RPMI7951 (cell line): ENCODE data around the gene SLC17A9. TPM values are rescaled to one million over a fixed set of nuclear protein-coding genes. Genes with fewer than 3 reads are reported as not detected.

Experiments used
- DNase-seq: peaks from one replicate; pipeline ENCODE4 v3.0.0-alpha.2; 2012; ENCODE audit warnings: low read depth
- total RNA-seq: library from RNA; depleted of rRNA; stranded (reverse); fragments of >200 nt; shearing (Covaris generic); gene quantifications from 2 replicates; pipeline ENCODE4 v1.2.3, GENCODE V29; 2014; rRNA removed

Gene SLC17A9, protein sequence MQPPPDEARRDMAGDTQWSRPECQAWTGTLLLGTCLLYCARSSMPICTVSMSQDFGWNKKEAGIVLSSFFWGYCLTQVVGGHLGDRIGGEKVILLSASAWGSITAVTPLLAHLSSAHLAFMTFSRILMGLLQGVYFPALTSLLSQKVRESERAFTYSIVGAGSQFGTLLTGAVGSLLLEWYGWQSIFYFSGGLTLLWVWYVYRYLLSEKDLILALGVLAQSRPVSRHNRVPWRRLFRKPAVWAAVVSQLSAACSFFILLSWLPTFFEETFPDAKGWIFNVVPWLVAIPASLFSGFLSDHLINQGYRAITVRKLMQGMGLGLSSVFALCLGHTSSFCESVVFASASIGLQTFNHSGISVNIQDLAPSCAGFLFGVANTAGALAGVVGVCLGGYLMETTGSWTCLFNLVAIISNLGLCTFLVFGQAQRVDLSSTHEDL
- 4.8 and 6.3 TPM in 2 replicates for total RNA-seq

DNA sequence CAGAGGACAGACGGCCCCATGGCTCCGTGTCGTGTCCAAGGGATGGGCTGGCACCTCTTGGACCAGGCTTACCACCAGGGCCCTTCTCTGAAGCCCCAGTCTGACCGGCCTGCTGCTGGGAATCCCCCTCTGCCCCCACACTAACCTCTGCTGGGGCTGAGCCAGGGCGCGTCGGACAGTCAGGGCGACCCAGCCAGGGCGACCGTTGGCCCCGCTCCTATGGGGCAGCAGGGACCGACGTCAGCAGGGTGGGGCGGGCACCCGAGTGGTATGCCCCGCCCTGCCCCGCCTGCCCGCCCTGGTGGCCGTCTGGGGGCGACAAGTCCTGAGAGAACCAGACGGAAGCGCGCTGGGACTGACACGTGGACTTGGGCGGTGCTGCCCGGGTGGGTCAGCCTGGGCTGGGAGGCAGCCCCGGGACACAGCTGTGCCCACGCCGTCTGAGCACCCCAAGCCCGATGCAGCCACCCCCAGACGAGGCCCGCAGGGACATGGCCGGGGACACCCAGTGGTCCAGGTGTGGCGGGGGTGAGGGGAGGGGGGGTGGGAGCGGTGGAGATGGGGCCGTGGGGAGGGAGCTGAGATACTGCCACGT lies at the start of gene SLC17A9:
Gene SLC17A9 (plus strand): TSS at position 337 of the 595 bp plus-strand sequence. CDS start 122 bp downstream, at position 459.
- DNase-seq: peak; percentile 69

DNA sequence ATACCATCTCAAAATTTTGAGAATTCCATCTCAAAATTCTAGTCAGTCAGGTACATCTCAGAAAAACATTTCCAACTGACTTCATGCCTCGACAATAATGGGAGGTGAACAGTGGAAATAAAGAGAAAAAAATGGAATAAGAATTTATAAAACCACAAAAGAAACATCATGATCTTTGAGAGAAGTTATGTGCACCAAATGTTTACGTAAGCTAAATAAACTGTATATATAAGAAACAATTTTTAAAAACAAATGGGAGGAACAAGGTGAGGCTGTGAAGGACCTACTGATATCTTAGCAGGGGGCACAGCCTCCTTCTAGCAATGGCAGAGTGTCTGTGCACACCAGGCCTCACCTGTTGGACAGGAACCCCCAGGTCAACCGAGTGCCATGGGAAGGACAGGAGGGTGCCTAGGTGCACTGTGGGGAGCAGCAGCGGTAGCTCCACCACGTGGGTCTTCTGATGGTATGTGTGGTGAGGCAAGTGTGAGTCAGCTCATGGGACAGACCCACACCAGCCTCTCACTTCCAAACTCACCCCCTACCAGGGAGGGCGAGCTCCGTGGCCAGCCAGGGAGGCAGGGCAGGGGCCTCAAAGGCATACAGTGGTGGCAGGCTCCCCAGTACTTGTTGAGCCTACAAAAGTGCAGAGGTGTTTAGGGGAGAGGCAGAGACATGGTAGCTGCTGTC lies 49.4 kb upstream of the SLC17A9 start:
- peak; percentile 28 for DNase-seq

DNA sequence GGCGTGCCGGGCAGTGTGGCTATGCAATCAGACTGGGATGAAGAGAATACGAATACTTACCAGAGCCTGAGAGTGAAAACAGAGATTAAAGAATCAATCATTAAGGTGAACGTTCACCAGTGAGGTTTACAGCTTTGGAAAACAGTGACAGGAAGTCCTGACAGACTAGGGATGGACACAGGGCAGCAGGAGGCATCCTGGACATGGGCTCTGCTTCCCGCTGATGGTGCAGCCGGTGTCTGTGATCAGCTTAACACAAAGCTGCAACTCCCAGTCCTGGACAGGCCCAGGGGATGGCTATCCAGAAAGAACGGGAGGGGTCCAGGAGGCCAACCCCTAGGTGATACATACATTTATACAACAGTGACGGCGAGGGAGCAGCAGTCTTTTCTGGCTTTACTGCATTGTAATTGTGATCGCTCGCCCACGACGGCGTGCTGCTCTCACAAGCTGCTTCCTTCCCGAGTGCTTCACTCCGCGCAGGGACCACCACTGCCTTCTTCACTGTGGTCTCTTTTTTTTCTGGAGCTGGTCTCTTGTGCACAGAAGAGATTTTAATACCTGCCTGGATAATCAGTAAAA lies 46.9 kb upstream of the SLC17A9 start:
- DNase-seq: no peak

DNA sequence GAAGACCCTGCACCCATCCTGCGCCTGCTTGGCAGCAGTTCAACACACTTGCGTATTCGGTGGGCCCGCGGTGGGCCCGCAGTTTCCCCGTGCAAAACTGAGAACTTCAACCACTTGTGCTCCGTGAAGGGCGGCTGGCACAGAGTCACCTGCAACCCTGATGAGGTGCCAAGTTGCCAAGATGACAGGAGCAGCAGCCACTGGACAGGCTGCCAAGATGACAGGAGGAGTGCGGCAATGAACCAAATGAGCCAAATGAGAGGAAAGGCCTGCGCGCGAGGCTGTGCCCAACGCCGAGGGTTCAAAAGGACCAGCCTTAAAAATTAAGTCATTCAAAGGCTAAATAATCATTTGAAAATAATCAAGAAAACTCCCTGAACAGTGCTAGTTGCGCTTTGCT lies 46.3 kb upstream of the SLC17A9 start:
- no peak for DNase-seq

DNA sequence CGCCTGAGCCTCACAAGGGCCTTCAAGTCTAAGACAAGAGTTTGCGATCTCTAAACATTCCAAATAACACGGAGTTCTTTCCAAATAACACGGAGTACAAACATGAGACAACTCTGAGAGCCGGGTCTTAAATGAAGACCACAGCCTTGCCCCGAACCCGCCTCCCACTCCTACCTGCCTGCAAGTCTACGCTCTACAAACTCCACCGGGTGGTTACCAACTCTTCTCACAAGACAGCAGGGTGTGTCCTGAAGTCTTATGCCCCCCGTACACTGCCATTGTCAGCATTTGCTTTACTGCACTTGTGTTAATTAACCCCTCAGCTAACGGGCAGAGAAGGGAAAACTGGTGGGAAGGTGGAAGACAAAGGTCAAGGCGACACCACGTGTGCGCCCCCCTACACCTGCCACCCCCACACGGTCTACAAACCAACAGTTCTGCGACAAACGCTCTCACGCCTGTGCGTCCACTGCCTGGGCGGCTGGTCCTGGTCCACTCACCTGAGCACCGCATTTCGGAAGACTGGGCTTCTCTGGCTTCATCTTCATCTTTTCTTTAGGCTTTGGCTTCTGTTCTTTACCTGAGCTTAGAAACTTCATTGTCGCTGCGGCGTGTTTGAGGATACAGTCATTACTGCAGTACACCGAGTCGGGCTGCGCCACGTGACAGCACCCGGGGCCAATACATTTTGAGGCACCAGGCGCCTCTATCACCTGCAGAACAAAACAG lies 45.7 kb upstream of the SLC17A9 start:
- no peak for DNase-seq

DNA sequence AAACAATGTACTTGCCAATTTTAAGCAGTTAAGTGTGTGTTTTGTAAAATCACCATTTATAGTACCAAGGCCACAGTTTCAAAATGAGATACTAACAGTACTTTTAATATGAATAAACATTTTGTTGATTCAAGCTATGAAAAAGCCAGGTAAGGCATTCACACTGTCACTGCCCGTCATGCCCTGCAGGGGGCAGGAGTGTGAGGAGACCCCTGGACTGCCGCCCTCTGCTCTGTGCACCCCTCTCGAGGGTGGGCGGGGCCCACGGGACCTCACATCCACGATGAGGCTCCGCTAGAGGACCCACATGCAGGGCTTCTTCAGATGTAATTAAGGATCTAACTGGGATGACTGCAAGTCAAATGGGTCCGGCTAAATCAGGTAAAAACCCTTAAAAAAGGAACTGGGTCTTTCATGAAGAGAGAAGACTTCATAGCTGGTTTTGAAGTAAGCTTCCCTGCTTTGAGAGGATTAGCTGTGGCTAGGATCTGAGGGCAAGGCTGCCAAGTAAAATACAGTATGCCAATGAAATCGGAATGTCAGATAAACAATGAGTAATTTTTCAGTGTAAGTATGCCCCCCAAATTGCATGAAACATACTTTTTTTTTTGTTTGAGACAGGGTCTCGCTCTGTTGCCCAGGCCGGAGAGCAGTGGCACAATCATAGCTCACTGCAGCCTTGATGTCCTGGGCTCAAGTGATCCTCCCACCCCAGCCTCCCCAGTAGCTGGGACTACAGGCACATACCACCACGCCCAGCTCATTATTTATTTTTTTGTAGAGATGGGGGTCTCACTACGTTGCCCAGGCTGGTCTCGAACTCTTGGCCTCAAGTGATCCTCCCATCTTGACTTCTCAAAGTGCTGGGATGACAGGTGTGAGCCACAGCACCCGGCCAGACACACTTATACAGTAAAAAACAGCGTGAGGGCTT lies 44.9 kb upstream of the SLC17A9 start:
- no peak for DNase-seq

DNA sequence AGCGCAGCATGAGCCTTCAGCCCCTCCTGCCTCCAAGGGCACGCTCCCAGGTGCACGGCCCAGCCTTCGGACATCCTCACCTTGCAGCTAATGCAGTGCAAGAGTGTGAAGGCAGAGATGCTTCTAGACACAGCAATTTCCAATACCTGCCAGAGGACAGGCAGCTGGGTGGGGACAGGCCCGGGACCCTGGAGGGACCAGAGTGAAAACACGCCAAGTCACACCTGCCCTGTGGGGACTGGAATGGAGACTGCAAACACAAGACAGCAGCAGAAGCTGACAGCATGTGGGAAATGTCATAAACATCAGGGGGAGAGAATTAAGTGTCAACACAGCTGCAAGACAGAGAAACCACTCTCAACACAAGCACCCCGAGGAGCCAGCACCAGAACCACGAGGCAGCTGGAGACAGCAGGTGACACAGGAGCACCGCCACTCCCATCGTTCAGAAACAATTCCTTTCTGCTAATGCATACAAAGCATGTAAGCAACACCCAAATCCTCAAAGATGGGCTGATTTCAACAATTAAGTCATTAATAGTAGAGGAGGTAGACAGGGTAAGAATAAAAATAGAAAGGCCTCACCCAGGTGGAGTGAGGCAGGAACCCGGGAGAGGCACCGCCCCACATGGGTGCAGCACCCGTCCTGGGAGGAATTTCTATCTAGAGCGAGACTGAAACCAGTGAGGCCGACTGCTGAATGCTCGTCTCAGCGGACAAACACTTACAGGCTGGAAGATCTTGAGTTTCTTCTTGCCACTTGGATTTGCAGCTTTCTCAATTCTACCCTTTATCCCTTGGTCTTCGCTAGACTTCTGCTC lies 43.3 kb upstream of the SLC17A9 start:
- no peak for DNase-seq

DNA sequence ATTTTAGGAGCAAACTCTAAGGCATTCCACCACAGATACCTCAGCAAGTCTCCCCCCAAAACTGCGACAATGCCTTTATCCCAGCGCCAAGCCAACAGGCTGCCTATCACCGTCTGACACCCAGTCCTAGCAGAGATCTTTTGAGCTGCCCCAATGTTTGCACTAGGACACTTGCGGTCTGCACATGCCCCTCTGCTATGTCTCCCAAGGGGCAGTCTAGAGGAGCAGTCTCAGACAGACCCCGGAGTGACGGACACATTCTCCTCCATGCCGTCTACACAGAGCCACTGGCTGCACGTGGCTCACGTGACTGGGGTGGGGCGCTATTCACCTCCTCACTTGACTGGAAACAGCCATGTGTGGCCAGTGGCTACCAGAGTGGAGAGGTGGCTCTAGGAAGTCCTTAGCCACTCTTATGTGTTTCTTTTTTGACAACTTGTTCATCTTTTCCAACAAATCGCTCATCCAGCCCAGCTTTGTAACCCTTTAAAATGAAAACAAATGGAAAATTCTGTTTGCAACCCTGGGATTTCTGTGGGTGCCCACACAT lies 42.2 kb upstream of the SLC17A9 start:
- no peak for DNase-seq

DNA sequence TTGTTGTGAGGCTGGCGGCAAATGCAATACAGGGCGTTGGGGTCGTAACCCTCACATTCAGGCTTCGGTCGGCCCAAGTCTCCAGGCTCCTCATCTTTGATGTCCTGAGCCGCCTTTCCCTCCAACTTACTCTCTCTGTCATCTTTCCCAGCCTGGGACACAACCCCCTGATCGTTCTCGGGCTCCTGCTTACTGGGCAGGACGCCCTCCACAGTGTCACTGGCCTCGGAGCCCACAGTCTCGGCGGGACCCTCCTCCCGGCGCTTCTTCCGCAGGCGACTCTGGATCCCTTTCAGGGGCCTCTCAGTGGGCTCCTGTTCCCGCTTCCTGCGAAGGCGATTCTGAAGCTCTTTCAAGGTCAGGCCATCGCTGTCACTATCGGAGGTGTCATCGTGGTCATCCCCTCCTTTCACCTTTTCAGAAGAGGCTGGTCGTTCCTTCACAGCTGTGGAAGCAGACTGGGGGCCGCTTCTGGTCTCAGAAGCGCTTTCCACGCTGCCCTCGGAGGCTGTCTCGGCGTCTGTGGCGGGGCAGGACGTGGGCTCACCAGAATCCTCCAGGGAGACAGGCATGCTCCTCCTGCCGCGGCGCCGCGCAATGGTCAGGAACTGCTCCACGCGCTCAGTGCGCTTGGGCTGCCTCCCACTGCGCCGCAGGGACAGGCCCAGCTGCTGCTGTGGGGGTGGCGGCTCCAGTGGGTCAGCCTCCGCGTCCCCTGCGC lies 41.6 kb upstream of the SLC17A9 start:
- no peak for DNase-seq

DNA sequence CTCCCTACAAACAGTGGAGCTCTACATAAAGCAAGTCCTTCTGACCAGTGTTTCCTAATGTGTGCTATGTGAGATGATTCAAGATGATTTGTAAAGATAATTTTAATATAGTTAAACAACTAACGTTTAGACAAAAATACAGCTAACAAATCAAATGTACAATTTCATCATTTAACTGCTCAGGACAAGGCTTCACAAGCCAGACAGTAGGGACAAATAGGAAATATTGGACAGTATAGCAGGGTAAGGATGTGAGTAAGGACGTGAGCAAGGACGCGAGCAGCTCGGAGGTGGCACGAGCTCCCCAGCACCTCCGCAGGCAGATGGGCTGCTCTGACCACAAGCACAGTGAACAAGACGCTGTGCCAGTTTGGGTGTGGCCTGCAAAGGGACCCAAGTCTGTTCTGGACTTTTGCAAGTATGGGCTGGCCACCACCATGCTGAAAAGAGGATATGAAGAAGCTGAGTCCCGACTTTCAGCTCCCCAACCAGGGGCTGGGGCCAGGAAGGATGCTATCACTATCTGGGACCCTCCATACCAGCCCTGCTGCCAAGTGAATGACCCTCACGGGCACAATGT lies 40.7 kb upstream of the SLC17A9 start:
- no peak for DNase-seq

DNA sequence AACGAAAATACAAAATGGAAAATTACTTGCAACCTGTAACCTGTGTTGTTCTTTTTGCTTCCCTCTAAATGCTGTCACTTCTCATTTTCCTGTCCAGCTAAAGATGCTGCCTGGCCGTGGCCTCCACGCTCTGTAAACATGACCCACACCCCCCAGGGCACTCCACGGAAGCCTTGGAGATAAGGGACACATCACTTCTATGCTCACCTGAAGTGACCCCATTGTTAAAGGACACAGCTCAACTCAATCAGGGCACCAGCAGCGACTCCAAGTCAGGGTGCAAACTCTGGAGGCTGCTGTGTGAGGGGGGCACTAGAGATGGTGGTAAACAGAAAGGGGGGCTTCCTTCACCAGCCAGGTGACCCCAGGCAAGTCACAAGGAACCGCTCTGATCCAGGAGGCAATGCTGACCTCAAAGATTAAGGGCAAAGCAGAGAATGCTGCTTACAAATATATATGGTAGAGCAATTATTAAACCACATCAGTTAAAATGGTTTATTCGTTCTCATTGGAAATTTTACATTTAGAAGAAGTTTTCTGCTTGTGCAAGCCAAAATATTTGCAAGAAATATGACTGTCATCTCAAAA lies 39.4 kb upstream of the SLC17A9 start:
- no peak for DNase-seq

DNA sequence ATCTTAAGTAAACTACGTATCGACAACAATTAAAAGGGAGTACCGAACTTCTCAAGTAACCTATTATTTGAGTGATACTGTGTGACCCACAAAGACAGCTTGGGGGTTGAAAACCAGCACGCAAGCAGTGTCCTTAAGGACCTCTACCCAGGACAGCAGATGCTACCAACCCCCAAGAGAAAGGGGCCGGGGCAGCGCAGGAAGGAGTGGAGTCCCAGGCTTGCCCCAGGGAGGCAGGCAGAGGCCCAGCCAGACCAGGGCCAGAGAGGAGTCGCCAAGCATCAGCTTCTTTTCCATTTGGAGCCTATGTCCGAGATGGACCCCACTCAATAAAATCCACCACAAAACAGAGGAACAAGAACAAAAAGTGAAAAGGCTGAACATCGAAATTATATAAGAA lies 38.1 kb upstream of the SLC17A9 start:
- DNase-seq: no peak

DNA sequence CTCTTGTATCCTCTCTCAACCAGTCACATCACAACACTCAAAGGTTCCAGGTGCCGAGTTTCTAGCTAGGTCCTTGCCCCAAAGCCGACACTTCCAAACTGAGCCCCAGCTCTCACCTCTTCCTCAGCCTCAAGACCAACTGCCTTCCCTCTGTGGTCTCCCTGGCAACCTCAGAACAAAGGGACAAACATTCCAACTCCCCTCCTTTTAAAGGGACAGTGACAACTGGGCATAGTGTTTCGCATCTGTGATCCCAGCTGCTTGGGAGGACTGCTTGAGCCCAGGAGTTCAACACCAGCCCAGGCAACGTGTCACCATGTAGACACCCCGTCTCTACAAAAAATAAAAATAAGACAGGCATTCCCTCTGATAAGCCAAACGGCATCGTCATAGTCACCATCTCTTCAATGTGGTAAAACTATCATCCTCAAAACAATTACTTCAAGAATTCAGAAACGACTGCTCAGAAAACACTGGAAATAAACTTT lies 37.5 kb upstream of the SLC17A9 start:
- peak; percentile 64 for DNase-seq

DNA sequence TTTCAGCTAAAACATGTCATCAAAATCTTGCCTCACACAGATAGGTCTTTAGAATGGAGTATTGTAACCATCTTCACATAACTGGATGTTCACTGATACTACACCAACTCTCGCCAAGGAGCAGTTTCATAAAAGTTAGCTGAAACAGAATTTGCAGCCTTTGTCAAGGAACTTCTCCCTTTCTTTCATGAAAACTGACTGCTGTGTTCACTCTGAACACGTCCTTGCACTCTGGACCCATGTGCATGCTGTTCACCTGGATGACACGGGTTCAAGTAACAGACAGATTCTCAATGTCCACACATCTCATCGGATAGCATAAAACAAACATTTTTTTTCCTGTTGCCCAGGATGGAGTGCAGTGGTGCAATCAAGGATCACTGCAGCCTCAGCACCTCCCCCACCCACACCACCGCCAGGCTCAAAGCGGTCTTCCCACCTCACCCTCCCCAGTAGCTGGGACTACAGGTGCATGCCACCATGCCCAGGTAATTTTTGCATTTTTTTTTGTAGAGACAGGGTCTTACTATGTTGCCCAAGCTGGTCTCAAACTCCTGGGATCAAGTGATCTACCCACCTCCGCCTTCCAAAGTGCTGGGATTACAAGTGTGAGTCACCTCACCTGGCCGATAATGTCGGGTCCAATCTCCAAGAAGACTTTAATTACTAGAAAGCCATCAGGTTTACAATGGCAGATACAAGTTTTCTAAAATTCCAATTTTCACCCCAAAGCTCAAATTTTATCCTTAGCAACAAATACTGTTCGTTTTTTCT lies 35.6 kb upstream of the SLC17A9 start:
- no peak for DNase-seq

DNA sequence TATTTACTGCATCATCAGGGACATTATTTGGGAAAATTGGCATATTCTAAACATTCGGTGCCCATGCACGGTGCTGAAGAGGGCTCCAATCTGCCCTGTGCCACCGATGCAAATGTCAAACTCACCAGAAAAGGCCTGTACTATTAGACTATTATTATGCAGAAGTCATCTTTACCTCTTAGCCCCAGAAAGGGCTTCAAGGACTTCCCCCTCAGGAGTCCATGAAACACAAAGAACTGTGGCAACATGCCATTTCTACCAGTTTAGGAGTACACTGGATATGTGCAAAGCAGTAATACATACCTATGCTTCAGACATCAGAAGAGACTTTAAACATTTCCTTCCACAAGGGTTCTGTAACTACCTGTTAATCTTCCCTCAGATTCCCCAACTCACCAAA lies 34.8 kb upstream of the SLC17A9 start:
- DNase-seq: no peak

DNA sequence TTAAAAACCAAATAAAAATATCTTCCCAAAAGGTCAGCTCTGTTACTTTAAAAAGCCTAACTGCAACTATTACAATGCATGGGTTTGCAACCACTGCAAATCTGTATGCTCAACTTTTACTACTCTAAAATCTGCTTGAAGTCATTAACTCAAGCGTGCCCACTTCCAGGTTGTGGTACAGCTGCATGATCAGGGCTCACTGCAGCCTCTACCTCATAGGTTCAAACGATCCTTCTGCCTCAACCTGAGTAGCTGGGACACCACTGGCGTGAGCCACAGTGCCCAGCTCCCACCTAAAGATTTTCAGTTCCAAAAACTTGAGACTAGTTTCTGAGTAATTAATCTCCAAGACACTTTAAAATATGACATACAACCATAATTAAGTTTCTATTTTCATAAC lies 34.4 kb upstream of the SLC17A9 start:
- no peak for DNase-seq

DNA sequence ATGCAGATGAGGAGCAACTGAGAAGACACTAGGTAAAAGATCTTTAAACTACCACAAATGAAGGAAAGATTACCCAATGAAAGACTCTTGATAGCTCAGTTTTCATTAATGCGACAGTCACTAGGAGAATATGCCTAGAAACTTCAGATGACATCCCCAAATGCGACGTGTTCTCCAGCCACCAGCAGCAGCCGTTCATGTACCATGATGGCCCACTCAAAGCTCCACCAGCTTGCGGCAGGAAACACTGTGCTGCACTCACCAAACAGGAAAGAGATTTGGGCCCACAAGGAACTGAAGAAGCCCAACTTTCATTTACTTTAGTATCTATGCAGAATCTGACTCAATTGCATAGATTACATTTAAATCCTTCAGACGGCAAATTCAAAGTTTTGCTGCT lies 33.7 kb upstream of the SLC17A9 start:
- no peak for DNase-seq
